GM18858 (cell line): ENCODE measurements around the gene ARHGEF28.

ENCODE experiments used
- ATAC-seq: cut with Tn5 transposase; IDR thresholded peaks from one replicate; pipeline ENCODE4 v1.9.1; 2021; ENCODE audit not compliant: unreplicated experiment

The ARHGEF28 gene

DNA sequence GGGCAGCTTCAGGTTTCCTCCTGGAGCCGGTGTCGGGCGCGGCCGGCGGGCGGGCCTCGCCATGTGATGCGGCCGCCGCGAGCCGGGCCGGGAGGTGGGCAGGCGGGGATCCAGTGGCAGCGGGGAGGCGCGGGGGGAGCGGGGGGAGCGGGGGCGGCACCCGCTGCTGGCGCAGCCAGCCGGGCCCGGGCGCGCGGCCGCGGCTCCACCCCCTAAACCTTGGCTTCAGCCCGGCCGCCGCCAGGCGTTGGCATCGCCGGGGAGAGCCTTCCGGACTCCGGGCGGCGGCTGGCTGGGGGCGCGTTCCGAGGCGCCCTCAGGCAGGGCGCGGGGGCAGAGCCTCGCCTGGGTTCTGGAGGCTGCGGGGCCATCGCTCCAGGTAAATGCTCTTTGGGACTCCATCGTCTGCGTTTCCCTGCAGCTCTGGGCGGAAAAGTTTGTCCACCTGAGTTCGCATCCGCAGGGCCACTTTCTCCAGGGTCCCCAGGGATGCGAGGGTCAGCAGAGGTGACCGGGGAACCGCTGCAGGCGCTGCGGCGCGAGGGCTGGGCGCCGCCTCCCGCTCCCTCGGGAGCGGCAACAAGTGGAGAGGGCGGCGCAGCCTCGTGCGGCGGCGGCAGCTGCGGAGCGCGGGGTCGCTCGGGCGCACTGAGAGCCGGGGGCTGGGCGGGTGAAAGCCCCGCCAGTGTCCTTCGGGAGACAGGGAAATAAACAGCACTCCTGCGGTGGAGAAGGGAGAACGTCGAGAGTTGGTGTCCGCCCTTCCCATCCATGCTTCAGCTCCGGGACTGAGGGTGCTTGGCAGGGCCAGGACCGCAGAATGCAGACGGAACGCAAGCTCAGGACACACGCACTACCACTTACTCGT, at the start of gene ARHGEF28:
ARHGEF28 (plus strand) TSS at position 253 of the 868 bp plus-strand sequence. CDS start 58,656 bp downstream, outside the sequence.
- ATAC-seq: no peak

GRCh38 chr5:73582285-73583145, 43.5 kb upstream of the ARHGEF28 start:
- ATAC-seq: no peak

- no peak for ATAC-seq
These were observed 38.1 kb upstream of the ARHGEF28 start for GRCh38 chr5:73587923-73588322.

- ATAC-seq: no peak
These were observed 34.8 kb upstream of the ARHGEF28 start for GRCh38 chr5:73591102-73591695.

- ATAC-seq: no peak
These were observed 34.1 kb upstream of the ARHGEF28 start for GRCh38 chr5:73591698-73592501.

- no peak for ATAC-seq
These were observed 33.4 kb upstream of the ARHGEF28 start for GRCh38 chr5:73592551-73592950.

GRCh38 chr5:73596705-73597328, 29.2 kb upstream of the ARHGEF28 start:
- no peak for ATAC-seq

DNA sequence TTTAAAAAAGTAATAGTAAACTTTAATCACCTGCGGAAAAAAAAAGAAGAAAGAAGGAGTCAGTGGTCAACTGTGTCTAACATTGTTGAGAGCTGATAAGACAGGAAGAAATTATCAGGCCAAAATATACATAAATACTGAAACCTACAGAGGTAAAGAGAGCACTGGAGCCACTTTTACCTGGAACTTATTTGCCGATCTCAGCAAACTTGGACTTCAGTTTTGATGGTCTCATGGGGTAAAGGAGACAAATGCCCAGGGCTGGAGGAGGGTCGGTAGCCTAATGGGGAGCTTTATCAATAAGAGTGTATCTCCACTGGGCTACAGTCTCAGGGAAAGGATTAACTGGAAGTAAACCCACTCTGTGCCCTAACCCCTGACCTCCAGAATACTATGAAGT, 26.6 kb upstream of the ARHGEF28 start:
- no peak for ATAC-seq

- ATAC-seq: no peak
These were observed 22.0 kb upstream of the ARHGEF28 start for GRCh38 chr5:73603998-73604397.

- no peak for ATAC-seq
These were observed 20.5 kb upstream of the ARHGEF28 start for GRCh38 chr5:73605223-73606087.

- ATAC-seq: no peak
These were observed 19.7 kb upstream of the ARHGEF28 start for GRCh38 chr5:73606206-73606753.

- no peak for ATAC-seq
These were observed 18.8 kb upstream of the ARHGEF28 start for GRCh38 chr5:73607228-73607627.

DNA sequence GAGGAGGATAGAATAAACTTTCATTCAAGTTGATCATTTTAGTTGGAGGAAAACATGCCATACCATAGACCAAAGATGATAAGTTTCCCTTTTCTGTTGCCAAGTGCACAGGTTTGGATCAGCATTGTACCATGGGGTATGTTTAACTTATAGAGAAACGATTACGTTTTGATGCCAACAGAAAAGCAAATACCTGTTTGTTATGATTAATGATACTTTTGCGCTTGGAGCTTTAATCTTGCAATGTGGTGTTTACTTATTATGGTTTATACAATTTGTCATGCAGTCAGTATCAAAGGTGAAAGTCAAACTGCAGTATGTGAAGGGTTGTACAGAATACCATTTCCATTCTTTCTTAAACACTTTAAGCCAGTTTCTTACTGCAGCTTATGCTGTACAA, 13.2 kb upstream of the ARHGEF28 start:
- ATAC-seq: no peak

DNA sequence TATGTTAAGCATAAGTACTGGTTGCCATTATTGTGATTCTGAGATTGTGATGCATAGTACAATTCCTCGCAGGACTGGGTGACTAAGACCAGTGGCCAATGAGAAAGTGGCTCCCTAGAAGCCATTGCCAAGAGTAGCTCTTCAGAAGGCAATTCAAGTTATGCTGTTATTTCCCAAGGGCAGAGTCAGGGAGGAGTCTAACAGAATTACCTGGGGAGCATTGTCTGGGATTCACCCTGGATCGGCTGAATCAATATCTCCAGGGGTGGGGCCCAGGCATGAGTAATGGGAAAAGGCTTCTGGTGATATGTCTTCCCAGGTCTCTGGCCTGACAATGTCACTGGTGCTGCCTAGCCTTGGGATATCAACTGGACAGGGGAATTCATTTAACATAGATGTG, 10.9 kb upstream of the ARHGEF28 start:
- ATAC-seq: no peak

- ATAC-seq: no peak
These were observed 10.0 kb upstream of the ARHGEF28 start for GRCh38 chr5:73615947-73616346.

DNA sequence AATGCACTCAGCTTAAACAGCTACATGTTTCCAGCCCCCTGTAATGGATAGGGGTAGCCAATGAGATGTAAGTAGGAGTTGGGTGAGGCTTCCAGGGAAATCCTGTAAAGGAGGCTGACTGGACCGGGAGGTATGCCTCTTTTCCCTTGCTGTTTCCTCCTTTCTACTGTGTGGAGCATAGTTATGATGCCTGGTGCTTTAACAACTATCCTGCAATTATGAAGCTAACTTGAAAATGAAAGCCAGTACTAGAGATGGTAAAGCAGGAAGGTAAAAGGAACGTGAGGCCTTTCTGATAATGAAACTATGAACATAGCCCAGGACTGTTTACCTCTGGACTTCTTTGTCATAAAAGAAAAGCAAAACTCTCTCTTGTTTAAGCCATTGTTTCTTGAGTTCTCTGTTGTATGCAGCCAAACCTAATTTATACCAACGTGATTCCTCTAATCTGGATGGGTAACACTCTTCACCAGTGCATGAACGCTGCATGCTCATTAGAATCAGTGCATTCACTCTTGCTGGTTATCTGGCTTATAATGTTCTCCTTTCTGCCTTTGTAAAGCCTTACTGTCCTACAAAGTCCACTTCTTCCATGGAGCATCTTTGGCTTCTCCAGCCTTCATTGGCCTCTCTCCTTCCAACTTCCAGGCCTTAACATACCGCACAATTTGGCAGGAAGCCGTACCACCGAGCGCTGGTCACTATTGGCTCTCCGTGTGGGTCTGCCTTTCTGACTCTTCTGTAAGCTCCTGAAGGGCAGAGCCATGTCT, 8.3 kb upstream of the ARHGEF28 start:
- ATAC-seq: no peak

GRCh38 chr5:73619606-73620333, 6.2 kb upstream of the ARHGEF28 start:
- ATAC-seq: no peak

DNA sequence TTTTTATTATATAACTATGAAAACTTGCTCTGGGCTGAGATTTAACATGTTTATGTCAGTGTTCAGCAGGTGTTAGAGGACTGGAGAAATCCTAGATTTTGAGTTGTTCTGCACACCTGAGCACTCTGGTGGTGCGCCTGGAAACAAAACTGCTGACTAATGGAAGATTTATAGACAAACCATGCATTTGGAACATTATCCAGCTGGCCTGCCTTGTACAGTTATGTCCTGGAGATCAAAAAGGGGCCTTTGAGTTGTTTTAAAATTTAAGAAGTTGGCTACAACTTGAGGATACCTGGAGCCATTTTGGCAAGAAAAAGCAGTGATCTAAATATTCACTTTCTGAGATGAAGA, 5.7 kb upstream of the ARHGEF28 start:
- no peak for ATAC-seq
